Activated CD4-positive, alpha-beta T cell treated with anti-CD3 and anti-CD28 coated beads for 24 hours (primary cell): ENCODE results near the gene RYR2.

ENCODE experiments used
- DNase-seq, 2 donors: peaks; one replicate each; pipeline ENCODE4 v3.0.0-alpha.2; 2020; ENCODE audit warnings: low read depth in 2 of 2

RYR2 gene

DNA sequence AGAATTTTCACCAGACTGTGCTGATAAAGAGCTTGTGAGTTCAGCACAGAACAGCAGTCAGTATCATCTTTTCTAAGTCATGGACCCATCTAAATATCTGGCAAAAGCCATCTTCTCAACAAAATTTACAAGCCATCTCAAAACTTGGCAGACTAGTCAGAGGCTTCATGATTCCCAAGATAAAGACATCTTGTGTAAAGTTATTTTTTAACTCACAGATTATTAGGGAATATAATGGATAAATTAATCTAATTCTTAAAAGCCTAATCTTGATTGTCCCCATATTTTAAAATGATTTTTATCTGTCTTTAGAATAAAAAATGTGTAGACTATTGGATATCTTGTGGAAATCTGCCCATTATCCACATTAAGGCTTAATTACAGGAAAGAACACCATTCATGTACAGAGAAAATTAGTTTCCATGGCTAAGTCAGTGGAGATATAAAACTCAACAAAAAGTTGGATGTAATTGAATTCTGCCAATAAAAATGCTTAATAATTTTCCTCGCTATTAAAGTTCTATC is 688.9 kb downstream of the RYR2 start:
- no peak for DNase-seq

GRCh38 chr1:237732657-237733056 is 690.7 kb downstream of the RYR2 start:
- no peak for DNase-seq

DNA sequence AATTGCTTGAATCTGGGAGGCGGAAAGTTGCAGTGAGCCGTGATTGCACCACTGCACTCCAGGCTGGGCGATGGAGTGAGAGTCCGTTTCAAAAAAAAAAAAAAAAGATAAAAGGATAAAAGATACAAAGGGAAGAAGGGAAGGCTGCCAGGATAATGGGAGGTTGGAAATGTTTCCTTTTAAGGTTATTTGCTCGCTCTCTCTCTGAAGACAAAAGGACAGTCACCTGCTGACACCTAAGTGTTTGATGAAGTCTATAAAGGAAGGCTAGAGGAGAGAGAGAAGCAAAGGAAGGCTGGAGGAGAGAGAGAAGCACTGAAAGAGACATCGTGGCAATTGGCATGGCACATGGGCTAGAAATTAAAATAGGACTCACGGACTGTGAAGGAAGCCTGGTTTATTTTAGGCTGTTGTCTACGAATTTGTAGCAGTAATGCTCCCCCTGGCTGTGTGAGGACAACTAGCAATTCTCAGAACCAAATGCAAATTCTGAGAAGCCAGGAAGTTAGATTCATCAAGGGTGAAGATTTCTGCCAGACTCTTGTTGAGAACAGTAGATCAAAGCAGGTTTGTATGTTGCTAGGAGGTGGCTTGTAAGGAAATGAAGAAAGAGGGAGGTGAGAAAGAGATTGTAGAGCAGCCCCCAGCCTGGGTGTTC is 694.5 kb downstream of the RYR2 start:
- DNase-seq, result no peak

DNA sequence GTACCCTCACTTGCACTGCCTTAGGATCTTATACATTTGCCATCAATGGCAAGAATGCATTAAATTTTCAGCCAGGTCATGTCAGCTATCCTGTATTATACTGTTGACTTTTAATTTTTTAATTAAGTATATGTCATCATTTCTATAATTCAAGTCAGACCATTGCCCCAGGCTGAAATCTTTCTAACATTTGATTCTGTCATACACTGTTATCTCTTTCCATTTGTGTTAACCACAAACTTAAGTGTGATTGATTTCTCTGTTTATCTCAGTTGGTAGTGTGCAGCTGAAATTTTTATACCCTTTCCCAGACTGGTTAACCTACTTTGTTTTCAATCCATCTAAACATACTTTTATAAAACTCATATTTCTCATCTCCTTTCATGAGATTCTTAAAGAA is 695.5 kb downstream of the RYR2 start:
- no peak for DNase-seq

DNA sequence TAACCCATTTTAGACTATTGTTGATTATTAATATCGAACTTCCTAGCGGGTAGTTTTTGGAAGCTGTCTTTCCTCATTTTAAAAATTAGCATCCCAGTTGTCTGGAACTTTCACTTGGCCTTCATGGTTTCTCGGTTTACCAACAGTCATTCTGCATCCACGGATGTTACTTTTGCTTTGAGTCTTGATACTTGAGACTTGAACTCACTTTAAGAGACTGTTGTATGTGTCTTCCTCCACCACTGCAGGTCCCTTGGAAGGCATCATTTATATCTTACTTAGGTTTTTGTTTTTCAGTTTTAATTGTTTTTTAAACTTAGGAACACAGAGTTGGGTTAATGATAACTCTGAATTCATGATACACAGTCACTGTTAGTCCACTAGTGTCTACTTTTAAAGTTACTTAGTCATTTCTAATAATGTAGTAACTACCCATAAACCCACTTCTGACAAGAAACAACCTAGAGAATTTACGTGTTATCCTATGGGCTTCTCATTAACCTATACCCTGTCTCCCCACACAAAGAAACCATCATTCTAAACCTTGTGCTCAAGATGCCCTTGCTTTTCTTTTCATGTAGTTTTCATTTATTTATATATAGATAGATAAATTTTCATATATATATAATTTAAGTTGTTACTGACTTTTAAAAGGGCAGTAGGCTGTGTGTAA is 696.1 kb downstream of the RYR2 start:
- DNase-seq, result no peak

- DNase-seq, result no peak
Measured at GRCh38 chr1:237740846-237741245, 698.9 kb downstream of the RYR2 start.

- no peak for DNase-seq
Measured at GRCh38 chr1:237745545-237745944, 703.6 kb downstream of the RYR2 start.

GRCh38 chr1:237748171-237748960 is 706.4 kb downstream of the RYR2 start:
- DNase-seq, result no peak

- DNase-seq, result no peak
Measured at GRCh38 chr1:237749122-237749521, 707.1 kb downstream of the RYR2 start.

DNA sequence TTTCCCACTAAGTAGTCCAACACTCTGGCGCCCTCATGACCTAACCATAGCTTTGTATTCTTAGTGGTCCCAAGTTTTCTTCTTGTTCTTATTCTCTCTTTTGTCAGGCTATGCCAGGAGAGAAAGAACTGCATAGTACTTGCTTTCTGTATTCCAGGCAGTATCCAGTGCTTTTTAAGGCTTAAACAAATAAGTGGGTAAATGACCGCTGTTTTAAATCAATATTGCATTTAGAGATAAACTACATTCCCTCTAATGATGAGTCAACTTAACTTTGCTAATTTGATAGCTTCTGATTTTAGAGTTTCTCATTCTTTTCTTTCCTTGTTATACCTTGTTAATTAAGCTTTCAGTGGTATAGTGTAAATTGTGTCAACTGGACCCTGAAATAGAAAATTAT is 709.1 kb downstream of the RYR2 start:
- no peak for DNase-seq

- no peak for DNase-seq
Measured at GRCh38 chr1:237754627-237755026, 712.6 kb downstream of the RYR2 start.

- DNase-seq, result no peak
Measured at GRCh38 chr1:237756304-237756967, 714.5 kb downstream of the RYR2 start.

- no peak for DNase-seq
Measured at GRCh38 chr1:237759377-237759776, 717.4 kb downstream of the RYR2 start.

DNA sequence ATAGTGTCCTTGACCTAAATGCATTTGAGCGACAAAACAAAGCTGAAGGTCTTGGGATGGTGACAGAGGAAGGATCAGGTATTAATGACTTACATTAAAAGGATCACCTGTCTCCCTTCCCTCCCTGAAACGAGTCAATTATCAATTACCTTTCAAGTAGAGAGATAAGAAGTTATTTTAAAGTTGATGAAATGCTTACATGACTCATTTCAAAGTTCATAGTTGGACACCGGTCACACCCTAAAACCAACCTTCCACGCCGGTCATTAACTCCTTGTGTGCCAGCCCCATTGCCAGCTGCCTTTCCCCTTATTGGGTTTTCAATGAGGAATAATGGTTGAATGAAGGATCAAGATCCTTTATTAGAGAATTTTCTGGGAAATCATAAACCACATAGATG is 719.0 kb downstream of the RYR2 start:
- no peak for DNase-seq

- DNase-seq, result no peak
Measured at GRCh38 chr1:237763137-237763536, 721.2 kb downstream of the RYR2 start.

GRCh38 chr1:237763751-237764150 is 721.8 kb downstream of the RYR2 start:
- no peak for DNase-seq

GRCh38 chr1:237769916-237770315 is 727.9 kb downstream of the RYR2 start:
- no peak for DNase-seq

DNA sequence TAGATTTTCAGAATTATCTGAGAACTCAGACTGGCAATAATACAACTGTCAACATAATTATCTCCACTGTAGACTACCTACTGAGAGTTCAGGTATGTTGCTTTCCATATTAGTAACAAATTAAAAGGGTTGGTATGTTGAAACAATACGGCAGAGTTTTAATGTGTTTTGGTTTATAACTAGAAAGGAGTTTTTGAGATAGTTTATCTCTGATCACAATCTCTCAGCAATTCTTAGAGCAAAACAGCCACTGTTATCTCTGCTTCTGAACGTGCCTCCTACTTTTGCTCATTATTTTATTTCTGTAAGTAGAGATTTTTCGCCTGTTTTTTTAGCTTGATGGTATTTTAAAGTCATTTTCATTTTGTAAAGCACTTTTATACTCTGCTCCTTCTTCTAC is 730.0 kb downstream of the RYR2 start:
- no peak for DNase-seq

GRCh38 chr1:237774246-237774645 is 732.3 kb downstream of the RYR2 start:
- no peak for DNase-seq

- no peak for DNase-seq
Measured at GRCh38 chr1:237779356-237779755, 737.4 kb downstream of the RYR2 start.

DNA sequence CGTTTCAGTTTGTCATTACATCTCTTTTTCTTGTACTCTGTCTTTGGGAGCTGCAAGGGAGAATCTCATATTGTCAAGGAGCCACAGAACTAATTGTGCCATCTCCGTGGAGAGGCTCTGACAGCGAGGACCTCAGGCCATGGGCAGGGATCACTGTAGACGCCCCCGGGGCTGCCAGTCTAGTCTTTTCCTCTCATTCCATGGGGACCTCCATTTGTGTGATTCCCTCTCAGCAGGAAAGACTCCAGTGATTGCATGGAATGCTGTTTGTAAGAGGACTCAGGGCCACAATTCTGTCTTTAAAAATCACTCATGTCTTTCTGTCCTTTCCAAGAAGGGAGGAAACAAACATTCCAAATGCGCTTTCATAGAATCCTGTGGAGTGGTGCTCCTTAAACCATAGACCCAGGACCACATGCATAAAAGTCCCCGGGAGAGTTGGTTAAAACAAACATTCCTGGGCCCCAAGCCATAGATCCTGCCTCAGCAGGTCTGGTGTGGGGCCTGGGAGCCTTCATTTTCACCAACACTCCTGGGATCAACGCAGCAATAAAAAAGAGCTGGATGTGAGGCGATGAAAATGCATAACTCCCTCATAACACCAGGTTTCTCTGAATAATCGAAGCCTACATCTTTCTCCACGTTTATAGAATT is 744.2 kb downstream of the RYR2 start:
- DNase-seq, result no peak

- DNase-seq, result no peak
Measured at GRCh38 chr1:237788069-237788468, 746.1 kb downstream of the RYR2 start.
